Mesendoderm (in vitro differentiated cells): ENCODE results near the gene PRPF38B.

ENCODE experiments used
- DNase-seq: peaks from one replicate; pipeline ENCODE4 v3.0.0; 2013
- H2AK5ac ChIP-seq: 2 replicates; pipeline ENCODE4 v1.6.1; 2013; ENCODE audit warnings: low read length, inconsistent platforms
- H2BK120ac ChIP-seq: 2 replicates; pipeline ENCODE4 v1.6.1; 2013; ENCODE audit warnings: low read depth, mild to moderate bottlenecking, low read length, moderate library complexity, mixed read lengths
- H2BK15ac ChIP-seq: replicated peaks from 2 replicates; pipeline ENCODE4 v1.6.1; 2013; ENCODE audit warnings: low read depth, mild to moderate bottlenecking, moderate library complexity
- H2BK5ac ChIP-seq: 2 replicates; pipeline ENCODE4 v1.6.1; 2013; ENCODE audit warnings: low read length, inconsistent platforms
- H3K18ac ChIP-seq: 2 replicates; pipeline ENCODE4 v1.6.1; 2013; ENCODE audit warnings: mild to moderate bottlenecking, low read length, mixed read lengths
- H3K23ac ChIP-seq: one replicate; pipeline ENCODE4 v1.6.1; 2013; ENCODE audit warnings: low read length
- H3K27ac ChIP-seq: 2 replicates; pipeline ENCODE4 v1.5.1; 2013; ENCODE audit warnings: low read depth, mild to moderate bottlenecking, inconsistent platforms, low read length, moderate library complexity
- H3K27me3 ChIP-seq: 2 replicates; pipeline ENCODE4 v1.6.1; 2013; ENCODE audit warnings: low read length, control low read depth, mild to moderate bottlenecking, inconsistent platforms; ENCODE audit not compliant: insufficient read depth, poor library complexity
- H3K36me3 ChIP-seq: 2 replicates; pipeline ENCODE4 v1.6.1; 2013; ENCODE audit warnings: low read length, inconsistent platforms; ENCODE audit not compliant: control insufficient read depth, insufficient read depth
- H3K4ac ChIP-seq: one replicate; pipeline ENCODE4 v1.6.1; 2013; ENCODE audit warnings: low read depth, mild to moderate bottlenecking, low read length, moderate library complexity
- H3K4me1 ChIP-seq: 2 replicates; pipeline ENCODE4 v1.6.1; 2013; ENCODE audit warnings: low read depth, low read length, inconsistent platforms; ENCODE audit not compliant: control insufficient read depth
- H3K4me2 ChIP-seq: 2 replicates; pipeline ENCODE4 v1.6.1; 2013; ENCODE audit warnings: low read length
- H3K4me3 ChIP-seq: 2 replicates; pipeline ENCODE4 v1.5.1; 2013; ENCODE audit warnings: mild to moderate bottlenecking, low read length
- H3K56ac ChIP-seq: one replicate; pipeline ENCODE4 v1.6.1; 2013; ENCODE audit warnings: low read length
- H3K79me1 ChIP-seq: 2 replicates; pipeline ENCODE4 v1.6.1; 2013; ENCODE audit warnings: low read length, inconsistent platforms
- H3K79me2 ChIP-seq: 2 replicates; pipeline ENCODE4 v1.6.1; 2013; ENCODE audit warnings: mild to moderate bottlenecking, low read length; ENCODE audit not compliant: control insufficient read depth, insufficient read depth
- H3K9ac ChIP-seq: 2 replicates; pipeline ENCODE4 v1.6.1; 2013; ENCODE audit warnings: low read length, inconsistent platforms
- H4K5ac ChIP-seq: one replicate; pipeline ENCODE4 v1.6.1; 2013; ENCODE audit warnings: low read length
- H4K8ac ChIP-seq: one replicate; pipeline ENCODE4 v1.6.1; 2013; ENCODE audit warnings: low read depth, mild to moderate bottlenecking, control low read depth, low read length, moderate library complexity
- WGBS: extraction: QIAGEN DNeasy Blood & Tissue Kit; methylation state at CpG from one replicate; pipeline ENCODE4 v1.1.7; 2013; ENCODE audit warnings: low lambda C conversion rate, missing lambda C conversion rate; ENCODE audit not compliant: insufficient coverage; ENCODE audit errors: extremely low coverage; 5-methylcytosine and 5-hydroxymethylcytosine counted together

The PRPF38B gene

GRCh38 chr1:108718927-108719655 is 27.0 kb downstream of the PRPF38B start:
- no peak overlapping the region for H2BK120ac ChIP-seq
- no peak overlapping the region for H3K56ac ChIP-seq
- no peaks in the 10 kb centered on the region for H3K79me2 ChIP-seq
- no peak for DNase-seq
- H2AK5ac ChIP-seq = no peak overlapping the region
- no CpG with 5 or more reads among the region's 6 CpGs for WGBS
- no peak overlapping the region for H3K4me2 ChIP-seq
- no peaks in the 10 kb centered on the region for H3K4me1 ChIP-seq
- H2BK15ac ChIP-seq = no peak overlapping the region
- H3K79me1 ChIP-seq = no peaks in the 10 kb centered on the region
- H3K4me3 ChIP-seq = no peak overlapping the region
- H3K18ac ChIP-seq = no peak overlapping the region
- no peak overlapping the region for H4K8ac ChIP-seq
- no peak overlapping the region for H3K27ac ChIP-seq
- no peak overlapping the region for H3K9ac ChIP-seq
- no peaks in the 10 kb centered on the region for H3K36me3 ChIP-seq
- no peak overlapping the region for H4K5ac ChIP-seq
- no peak overlapping the region for H2BK5ac ChIP-seq
- no peaks in the 10 kb centered on the region for H3K27me3 ChIP-seq
- H3K4ac ChIP-seq = no peak overlapping the region
- no peak overlapping the region for H3K23ac ChIP-seq

- H3K23ac ChIP-seq = no peak overlapping the region
- no peaks in the 10 kb centered on the region for H3K79me1 ChIP-seq
- H3K4me1 ChIP-seq = no peaks in the 10 kb centered on the region
- no peak overlapping the region for H3K56ac ChIP-seq
- no peak overlapping the region for H4K8ac ChIP-seq
- H3K36me3 ChIP-seq = no peaks in the 10 kb centered on the region
- no peak overlapping the region for H2BK5ac ChIP-seq
- no peak overlapping the region for H3K4ac ChIP-seq
- no peak overlapping the region for H3K4me2 ChIP-seq
- H2AK5ac ChIP-seq = no peak overlapping the region
- no CpG with 5 or more reads among the region's 8 CpGs for WGBS
- no peak overlapping the region for H2BK120ac ChIP-seq
- H3K4me3 ChIP-seq = no peak overlapping the region
- H3K27ac ChIP-seq = no peak overlapping the region
- no peaks in the 10 kb centered on the region for H3K79me2 ChIP-seq
- no peak overlapping the region for H4K5ac ChIP-seq
- H3K18ac ChIP-seq = no peak overlapping the region
- DNase-seq = peak; percentile 36
- H2BK15ac ChIP-seq = no peak overlapping the region
- no peak overlapping the region for H3K9ac ChIP-seq
- H3K27me3 ChIP-seq = no peaks in the 10 kb centered on the region
Measured at GRCh38 chr1:108719656-108720435, 27.7 kb downstream of the PRPF38B start.

GRCh38 chr1:108722292-108722691 is 30.2 kb downstream of the PRPF38B start:
- DNase-seq = no peak
- Histone ChIP-seq H3K18ac (no peak overlapping the region), H3K4me1 (no peaks in the 10 kb centered on the region), H4K8ac (no peak overlapping the region), H3K79me2 (no peaks in the 10 kb centered on the region), H3K27me3 (no peaks in the 10 kb centered on the region), H3K23ac (no peak overlapping the region), H4K5ac (no peak overlapping the region), H3K79me1 (no peaks in the 10 kb centered on the region), H3K36me3 (no peaks in the 10 kb centered on the region), H3K27ac (no peak overlapping the region), H3K4ac (no peak overlapping the region), H2BK120ac (no peak overlapping the region), H2BK5ac (no peak overlapping the region), H3K4me2 (no peak overlapping the region), H3K4me3 (no peak overlapping the region), H3K9ac (no peak overlapping the region), H2BK15ac (no peak overlapping the region), H2AK5ac (no peak overlapping the region), H3K56ac (no peak overlapping the region)
- no CpG with 5 or more reads among the region's 6 CpGs for WGBS

- Histone ChIP-seq H3K27me3 (no peaks in the 10 kb centered on the region), H3K36me3 (no peaks in the 10 kb centered on the region), H2BK5ac (no peak overlapping the region), H4K8ac (no peak overlapping the region), H4K5ac (no peak overlapping the region), H3K79me1 (no peaks in the 10 kb centered on the region), H2BK15ac (no peak overlapping the region), H2AK5ac (no peak overlapping the region), H3K79me2 (no peaks in the 10 kb centered on the region), H3K4me3 (no peak overlapping the region), H3K9ac (no peak overlapping the region), H3K4ac (no peak overlapping the region), H3K4me1 (no peaks in the 10 kb centered on the region), H3K27ac (no peak overlapping the region), H3K18ac (no peak overlapping the region), H3K56ac (no peak overlapping the region), H2BK120ac (no peak overlapping the region), H3K4me2 (no peak overlapping the region), H3K23ac (no peak overlapping the region)
- WGBS = no CpG with 5 or more reads among the region's 1 CpG
- DNase-seq = no peak
Measured at GRCh38 chr1:108725906-108726305, 33.8 kb downstream of the PRPF38B start.

GRCh38 chr1:108728327-108728923 is 36.3 kb downstream of the PRPF38B start:
- Histone ChIP-seq H3K27ac (no peak overlapping the region), H3K9ac (no peak overlapping the region), H2AK5ac (no peak overlapping the region), H2BK15ac (no peak overlapping the region), H3K4ac (no peak overlapping the region), H3K27me3 (no peaks in the 10 kb centered on the region), H4K5ac (no peak overlapping the region), H3K79me1 (no peaks in the 10 kb centered on the region), H2BK5ac (no peak overlapping the region), H3K36me3 (no peaks in the 10 kb centered on the region), H4K8ac (no peak overlapping the region), H2BK120ac (no peak overlapping the region), H3K79me2 (no peaks in the 10 kb centered on the region), H3K4me3 (no peak overlapping the region), H3K18ac (no peak overlapping the region), H3K4me2 (no peak overlapping the region), H3K56ac (no peak overlapping the region), H3K4me1 (no peaks in the 10 kb centered on the region), H3K23ac (no peak overlapping the region)
- DNase-seq = no peak
- WGBS = no CpG with 5 or more reads among the region's 8 CpGs
